ENCODE measurements around the gene OTUD5.
A peak's percentile ranks its signal among the peaks of the same experiment; 100 is the strongest.

Gene OTUD5

DNA sequence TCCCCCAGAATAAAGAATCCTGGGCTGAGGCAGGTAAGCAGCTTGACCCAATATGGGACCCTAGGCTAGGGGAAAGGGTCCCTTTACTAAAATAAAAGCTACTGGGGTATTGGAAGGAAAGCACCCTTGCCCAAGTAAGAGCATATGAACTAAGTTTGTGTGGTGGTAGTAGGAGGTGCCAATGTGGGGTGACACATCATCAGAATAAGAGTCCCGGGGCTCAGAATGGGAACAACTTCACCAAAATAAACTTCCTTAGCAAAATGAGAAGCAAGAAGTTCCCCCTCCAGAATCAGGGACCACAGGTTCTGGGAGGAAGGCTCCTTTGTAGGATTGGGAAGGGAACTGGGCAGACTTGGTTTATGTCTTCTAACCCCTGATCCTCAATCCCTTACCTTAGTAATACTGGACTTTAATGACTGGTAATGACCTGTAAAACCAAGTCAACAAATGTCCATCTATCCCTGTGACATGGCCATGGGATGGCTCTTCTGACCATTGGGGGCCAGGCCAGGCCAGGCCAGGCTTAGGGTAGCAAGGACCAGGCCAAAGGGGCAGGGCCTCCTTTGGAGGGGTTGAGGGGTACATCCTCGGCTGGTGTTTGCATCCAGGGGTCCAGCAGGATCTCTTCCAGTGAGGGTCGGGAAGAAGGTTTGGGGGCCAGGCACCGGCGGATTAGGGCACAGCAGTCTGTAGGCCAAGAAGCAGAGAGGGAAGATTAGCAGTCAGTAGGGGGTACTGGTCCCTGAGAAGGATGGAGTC, 43.6 kb downstream of the OTUD5 start:
- H3K4me3 ChIP-seq (replicated peaks; ENCODE audit: low read depth, low read length), result no peak overlapping the region
- no peak for DNase-seq (ENCODE audit: extremely low read depth, low read depth)
- TF ChIP-seq, protein P1, sequence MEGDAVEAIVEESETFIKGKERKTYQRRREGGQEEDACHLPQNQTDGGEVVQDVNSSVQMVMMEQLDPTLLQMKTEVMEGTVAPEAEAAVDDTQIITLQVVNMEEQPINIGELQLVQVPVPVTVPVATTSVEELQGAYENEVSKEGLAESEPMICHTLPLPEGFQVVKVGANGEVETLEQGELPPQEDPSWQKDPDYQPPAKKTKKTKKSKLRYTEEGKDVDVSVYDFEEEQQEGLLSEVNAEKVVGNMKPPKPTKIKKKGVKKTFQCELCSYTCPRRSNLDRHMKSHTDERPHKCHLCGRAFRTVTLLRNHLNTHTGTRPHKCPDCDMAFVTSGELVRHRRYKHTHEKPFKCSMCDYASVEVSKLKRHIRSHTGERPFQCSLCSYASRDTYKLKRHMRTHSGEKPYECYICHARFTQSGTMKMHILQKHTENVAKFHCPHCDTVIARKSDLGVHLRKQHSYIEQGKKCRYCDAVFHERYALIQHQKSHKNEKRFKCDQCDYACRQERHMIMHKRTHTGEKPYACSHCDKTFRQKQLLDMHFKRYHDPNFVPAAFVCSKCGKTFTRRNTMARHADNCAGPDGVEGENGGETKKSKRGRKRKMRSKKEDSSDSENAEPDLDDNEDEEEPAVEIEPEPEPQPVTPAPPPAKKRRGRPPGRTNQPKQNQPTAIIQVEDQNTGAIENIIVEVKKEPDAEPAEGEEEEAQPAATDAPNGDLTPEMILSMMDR (IDR thresholded peaks at IDR 0.05; ENCODE audit: low read depth, low read length, missing control alignments), result no peak

DNA sequence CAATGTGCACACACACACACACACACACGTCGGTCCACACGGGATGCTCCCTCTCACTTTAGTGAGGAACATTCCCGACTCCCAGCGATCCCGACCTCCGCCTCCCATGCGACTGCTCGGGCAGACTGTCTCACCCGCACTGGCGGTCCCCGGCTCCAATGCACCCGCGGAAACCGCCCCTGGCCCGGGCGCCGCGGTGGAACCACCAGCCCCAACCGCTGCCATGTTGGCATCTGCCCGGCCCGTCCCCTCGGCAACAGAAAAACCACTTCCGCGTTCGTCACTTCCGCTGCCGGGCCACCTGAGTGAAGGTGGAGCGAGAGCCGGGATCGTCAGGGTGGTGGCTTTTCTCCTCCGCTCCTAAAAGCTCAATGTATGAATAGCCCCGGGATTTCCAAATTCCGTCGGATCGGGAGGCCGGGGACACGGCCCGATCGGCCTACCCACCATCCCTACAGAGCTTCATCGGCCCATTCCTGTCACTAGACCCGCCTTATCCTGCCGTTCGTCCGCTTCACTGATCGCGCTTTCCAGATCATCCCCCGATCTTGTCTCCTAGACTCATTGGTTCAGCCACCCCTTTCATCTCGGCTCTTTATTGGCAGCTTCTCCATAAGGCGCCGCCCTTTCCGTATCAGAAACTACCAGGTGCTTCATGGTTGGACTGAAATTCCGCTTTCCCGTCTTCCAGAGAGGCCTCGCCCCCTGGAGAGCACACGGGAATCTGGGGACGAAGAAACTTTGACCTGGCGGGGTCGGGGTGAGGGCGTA, 45.8 kb downstream of the OTUD5 start, which contains the start of gene SLC35A2:
Gene SLC35A2, minus strand, starts transcription at position 235 of the 771 bp plus-strand sequence. Its CDS starts 10 bp downstream, at position 225.
- peak within 1 kb of the TSS; percentile 81 for H3K4me3 ChIP-seq (replicated peaks; ENCODE audit: low read depth, low read length)
- DNase-seq (ENCODE audit: extremely low read depth, low read depth), result no peak
- TF ChIP-seq, protein P1 (IDR thresholded peaks at IDR 0.05; ENCODE audit: low read depth, low read length, missing control alignments), result no peak

DNA sequence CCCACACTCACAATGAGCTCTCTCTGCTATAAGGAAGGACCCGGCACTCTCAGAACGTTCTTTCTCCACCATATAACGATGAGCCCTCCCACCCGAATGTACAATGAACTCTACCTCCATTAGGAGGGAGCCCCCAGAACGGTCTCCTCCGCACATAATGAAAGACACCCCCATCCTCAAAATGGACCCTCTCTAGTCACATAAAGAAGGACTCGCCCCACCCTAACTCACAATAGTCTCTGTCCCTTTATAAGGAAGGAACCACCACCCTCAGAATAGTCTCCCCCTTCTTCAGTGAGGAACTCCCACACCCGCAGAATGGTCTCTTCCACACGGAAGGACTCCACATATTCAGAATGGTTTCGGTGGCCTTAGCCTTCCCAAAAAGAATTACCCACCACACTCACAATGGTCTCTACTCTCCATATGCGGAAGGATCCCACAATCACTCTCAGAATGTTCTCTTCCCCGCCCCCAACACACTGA, 46.4 kb downstream of the OTUD5 start:
- H3K4me3 ChIP-seq (replicated peaks; ENCODE audit: low read depth, low read length), result peak overlapping the region; percentile 81
- no peak for DNase-seq (ENCODE audit: extremely low read depth, low read depth)

DNA sequence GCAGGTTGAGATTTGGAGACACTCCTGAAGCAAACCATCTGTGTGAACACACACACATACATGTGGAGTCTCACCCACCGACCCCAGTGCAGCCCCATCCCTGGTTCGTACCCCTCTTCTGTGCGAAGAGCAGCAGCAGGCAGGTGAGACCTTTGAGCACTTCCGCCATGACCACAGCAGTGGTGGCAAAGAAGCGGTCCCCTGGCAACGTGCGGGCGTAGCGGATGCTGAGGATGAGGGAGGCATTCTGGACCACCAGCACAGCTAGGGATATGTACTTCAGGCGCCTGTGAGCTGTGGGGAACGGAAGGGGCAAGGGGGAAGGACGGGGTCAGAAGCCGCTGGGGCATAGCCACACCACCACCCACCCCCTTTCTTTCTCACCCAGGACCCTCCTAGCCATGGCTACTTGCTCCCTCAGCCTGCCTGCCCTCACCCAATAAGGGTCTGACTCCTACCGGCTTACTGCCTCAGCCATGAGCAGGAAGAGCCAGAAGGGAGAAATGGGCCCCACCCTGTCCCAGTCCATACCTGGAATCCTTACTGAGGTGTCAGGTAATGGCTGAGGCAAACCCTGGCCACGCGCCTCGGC, 47.6 kb downstream of the OTUD5 start:
- peak overlapping the region; percentile 81 for H3K4me3 ChIP-seq (replicated peaks; ENCODE audit: low read depth, low read length)
- TF ChIP-seq, protein P1 (IDR thresholded peaks at IDR 0.05; ENCODE audit: low read depth, low read length, missing control alignments), result no peak

More for the DNA sequence above, 46.4 kb downstream of the OTUD5 start:
- TF ChIP-seq, protein P1 (IDR thresholded peaks at IDR 0.05; ENCODE audit: low read depth, low read length, missing control alignments), result no peak

DNA sequence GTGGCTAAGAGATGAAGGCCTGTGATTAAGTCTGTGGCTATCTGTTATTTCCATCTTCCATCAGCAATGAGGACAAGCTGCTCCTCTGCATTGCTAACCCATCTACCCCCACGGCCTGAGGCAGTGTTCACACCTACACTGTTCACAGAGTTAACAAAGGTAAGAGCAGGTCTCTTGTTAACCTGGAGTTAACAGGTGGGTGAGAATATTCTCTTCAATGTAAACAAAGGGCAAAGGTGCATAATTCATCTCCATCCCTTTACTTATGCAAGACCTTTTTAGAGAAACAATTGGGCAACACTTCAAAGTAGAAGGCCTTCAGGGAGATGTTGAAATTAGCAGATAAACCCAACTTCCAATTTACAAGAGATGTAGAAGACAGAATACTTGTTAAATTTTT, 48.8 kb downstream of the OTUD5 start:
- TF ChIP-seq, protein P1 (IDR thresholded peaks at IDR 0.05; ENCODE audit: low read depth, low read length, missing control alignments), result no peak
- no peak for DNase-seq (ENCODE audit: extremely low read depth, low read depth)
- no peak overlapping the region for H3K4me3 ChIP-seq (replicated peaks; ENCODE audit: low read depth, low read length)

More for the DNA sequence above, 47.6 kb downstream of the OTUD5 start:
- no peak for DNase-seq (ENCODE audit: extremely low read depth, low read depth)

DNA sequence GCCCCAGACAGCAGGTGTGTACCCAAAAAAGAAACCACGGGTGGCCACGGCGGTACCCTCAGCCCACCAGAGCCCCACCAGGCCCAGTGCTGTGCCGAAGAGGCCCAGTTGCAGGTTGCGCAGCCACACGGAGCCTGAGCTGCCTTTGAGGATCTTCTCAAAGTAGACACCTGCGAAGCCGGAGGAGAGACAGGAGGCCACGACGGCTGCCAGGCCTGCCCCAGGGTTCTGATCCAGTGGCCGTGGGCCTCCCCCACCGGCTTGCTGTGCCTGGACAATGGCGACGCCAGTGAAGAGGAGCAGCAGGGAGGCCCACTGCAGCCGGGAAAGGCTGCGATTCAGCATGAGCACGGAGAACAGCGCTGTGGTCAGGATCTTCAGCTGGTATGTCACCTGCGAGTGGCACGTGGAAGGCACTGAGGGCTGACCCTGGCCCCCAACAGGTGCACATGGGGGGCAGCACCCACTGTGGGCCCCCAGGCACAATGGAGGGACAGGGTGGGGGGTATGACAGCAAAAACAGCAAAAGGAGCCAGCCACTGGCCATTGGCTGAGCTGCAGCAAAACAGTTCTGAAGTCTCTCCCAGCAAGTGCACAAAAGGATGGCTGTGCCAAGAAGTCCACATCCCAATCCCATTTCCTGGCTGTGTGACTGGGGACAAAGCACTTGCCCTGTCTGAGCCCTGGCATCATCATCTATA, 52.2 kb downstream of the OTUD5 start:
- H3K4me3 ChIP-seq (replicated peaks; ENCODE audit: low read depth, low read length), result no peak overlapping the region
- no peak for DNase-seq (ENCODE audit: extremely low read depth, low read depth)
- TF ChIP-seq, protein P1 (IDR thresholded peaks at IDR 0.05; ENCODE audit: low read depth, low read length, missing control alignments), result no peak

Measured in HFF-Myc (cell line).